SU-DHL-6 (cell line): ENCODE results near the gene ACOX3.

Experiments used
- EZH2phosphoT487 ChIP-seq: fragments of 200-600 bp; sonication (generic), shearing (Covaris generic); conservative IDR thresholded peaks from 2 replicates; pipeline ENCODE4 v1.6.1; 2018; ENCODE audit warnings: mild to moderate bottlenecking, antibody characterized with exemption, low read length, moderate library complexity, mixed read lengths
- TF ChIP-seq, protein P1 (sequence below): fragments of 200-600 bp; sonication (generic); IDR thresholded peaks from one replicate; pipeline ENCODE4 v1.5.1; 2017; ENCODE audit warnings: antibody characterized with exemption, mild to moderate bottlenecking, low read length, moderate library complexity; ENCODE audit not compliant: insufficient read depth, poor library complexity, severe bottlenecking

DNA sequence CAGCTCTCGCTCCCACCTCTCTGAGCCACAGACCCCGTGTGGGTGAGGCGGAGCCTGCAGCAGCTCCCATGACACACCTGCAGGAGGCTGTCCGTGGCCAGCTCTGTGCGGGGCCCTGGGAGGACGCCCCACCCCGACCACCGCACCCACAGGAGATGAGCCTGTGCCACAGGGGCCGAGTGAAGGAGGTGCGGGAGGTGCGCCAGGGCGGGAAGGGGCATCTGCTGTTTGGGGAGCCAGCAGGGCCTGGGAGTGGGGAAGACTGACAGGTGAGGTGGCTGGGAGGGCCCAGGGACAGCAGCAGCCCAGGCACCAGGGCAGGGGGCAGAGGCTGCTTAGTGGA, 52.0 kb downstream of the ACOX3 start:
- TF ChIP-seq, protein P1, sequence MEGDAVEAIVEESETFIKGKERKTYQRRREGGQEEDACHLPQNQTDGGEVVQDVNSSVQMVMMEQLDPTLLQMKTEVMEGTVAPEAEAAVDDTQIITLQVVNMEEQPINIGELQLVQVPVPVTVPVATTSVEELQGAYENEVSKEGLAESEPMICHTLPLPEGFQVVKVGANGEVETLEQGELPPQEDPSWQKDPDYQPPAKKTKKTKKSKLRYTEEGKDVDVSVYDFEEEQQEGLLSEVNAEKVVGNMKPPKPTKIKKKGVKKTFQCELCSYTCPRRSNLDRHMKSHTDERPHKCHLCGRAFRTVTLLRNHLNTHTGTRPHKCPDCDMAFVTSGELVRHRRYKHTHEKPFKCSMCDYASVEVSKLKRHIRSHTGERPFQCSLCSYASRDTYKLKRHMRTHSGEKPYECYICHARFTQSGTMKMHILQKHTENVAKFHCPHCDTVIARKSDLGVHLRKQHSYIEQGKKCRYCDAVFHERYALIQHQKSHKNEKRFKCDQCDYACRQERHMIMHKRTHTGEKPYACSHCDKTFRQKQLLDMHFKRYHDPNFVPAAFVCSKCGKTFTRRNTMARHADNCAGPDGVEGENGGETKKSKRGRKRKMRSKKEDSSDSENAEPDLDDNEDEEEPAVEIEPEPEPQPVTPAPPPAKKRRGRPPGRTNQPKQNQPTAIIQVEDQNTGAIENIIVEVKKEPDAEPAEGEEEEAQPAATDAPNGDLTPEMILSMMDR, result no peak
- no peak for TF ChIP-seq EZH2phosphoT487
